ENCODE data around the gene CDC5L.

- TF ChIP-seq POLR2A (IDR thresholded peaks at IDR 0.05) (no peak), CTCF (IDR thresholded peaks at IDR 0.05) (no peak)
Measured at GRCh38 chr6:44468835-44469234, 81.3 kb downstream of the CDC5L start.
